Body of pancreas (tissue), 4 donors: ENCODE data around the gene IBA57.

Source experiments
- POLR2A ChIP-seq, 3 donors: fragments of 450-650 bp; IDR thresholded peaks; one replicate each; pipeline ENCODE4 v1.6.1; 2016; ENCODE audit warnings: antibody characterized with exemption in 3 of 3, mild to moderate bottlenecking in 2 of 3
- TF ChIP-seq, protein P1 (sequence below), 7 experiments: fragments of 450-650 bp in 4 of 7; fragments of 200-600 bp in 3 of 7; sonication (generic) in 3 of 7; IDR thresholded peaks; one replicate each; pipeline ENCODE4 v1.5.1; 2016 to 2019; ENCODE audit warnings: antibody characterized with exemption in 7 of 7

GRCh38 chr1:228139406-228139930 lies 26.1 kb upstream of the IBA57 start:
- no peak for TF ChIP-seq POLR2A (IDR thresholded peaks at IDR 0.05)
- TF ChIP-seq, protein P1, sequence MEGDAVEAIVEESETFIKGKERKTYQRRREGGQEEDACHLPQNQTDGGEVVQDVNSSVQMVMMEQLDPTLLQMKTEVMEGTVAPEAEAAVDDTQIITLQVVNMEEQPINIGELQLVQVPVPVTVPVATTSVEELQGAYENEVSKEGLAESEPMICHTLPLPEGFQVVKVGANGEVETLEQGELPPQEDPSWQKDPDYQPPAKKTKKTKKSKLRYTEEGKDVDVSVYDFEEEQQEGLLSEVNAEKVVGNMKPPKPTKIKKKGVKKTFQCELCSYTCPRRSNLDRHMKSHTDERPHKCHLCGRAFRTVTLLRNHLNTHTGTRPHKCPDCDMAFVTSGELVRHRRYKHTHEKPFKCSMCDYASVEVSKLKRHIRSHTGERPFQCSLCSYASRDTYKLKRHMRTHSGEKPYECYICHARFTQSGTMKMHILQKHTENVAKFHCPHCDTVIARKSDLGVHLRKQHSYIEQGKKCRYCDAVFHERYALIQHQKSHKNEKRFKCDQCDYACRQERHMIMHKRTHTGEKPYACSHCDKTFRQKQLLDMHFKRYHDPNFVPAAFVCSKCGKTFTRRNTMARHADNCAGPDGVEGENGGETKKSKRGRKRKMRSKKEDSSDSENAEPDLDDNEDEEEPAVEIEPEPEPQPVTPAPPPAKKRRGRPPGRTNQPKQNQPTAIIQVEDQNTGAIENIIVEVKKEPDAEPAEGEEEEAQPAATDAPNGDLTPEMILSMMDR (IDR thresholded peaks at IDR 0.05), result no peak
